MM.1S (cell line): ENCODE results near the gene CRTC2.
"Not testable (repeated sequence)": the region's sequence is repeated elsewhere in the genome, so short reads cannot be mapped to it uniquely, and the experiment has no call there.

Source experiments
- DNase-seq: peaks from one replicate; pipeline ENCODE4 v3.0.0-alpha.2; 2015
- H2AFZ ChIP-seq: fragments of 300-600 bp; sonication (generic); 2 replicates; pipeline ENCODE4 v1.6.0; 2016; ENCODE audit warnings: antibody characterized with exemption, low read length
- H3F3A ChIP-seq: fragments of 300-600 bp; sonication (generic); 2 replicates; pipeline ENCODE4 v1.6.1; 2016; ENCODE audit warnings: mild to moderate bottlenecking, antibody characterized with exemption, low read length, moderate library complexity, mixed read lengths; ENCODE audit not compliant: insufficient read depth
- H3K27ac ChIP-seq: fragments of 300-600 bp; sonication (generic); 2 replicates; pipeline ENCODE4 v1.5.1; 2016; ENCODE audit warnings: mild to moderate bottlenecking, low read length
- H3K27me3 ChIP-seq: fragments of 300-600 bp; sonication (generic); replicated peaks from 2 replicates; pipeline ENCODE4 v1.6.0; 2016; ENCODE audit warnings: low read length; ENCODE audit not compliant: insufficient read depth
- H3K36me3 ChIP-seq: fragments of 300-600 bp; sonication (generic); replicated peaks from 2 replicates; pipeline ENCODE4 v1.6.1; 2016; ENCODE audit warnings: mild to moderate bottlenecking, low read length, mixed read lengths; ENCODE audit not compliant: insufficient read depth
- H3K4me1 ChIP-seq: fragments of 300-600 bp; sonication (generic); 2 replicates; pipeline ENCODE4 v1.6.1; 2016; ENCODE audit warnings: low read length, mixed read lengths
- H3K4me2 ChIP-seq: fragments of 300-600 bp; sonication (generic); 2 replicates; pipeline ENCODE4 v1.6.0; 2016; ENCODE audit warnings: low read depth, low read length
- H3K4me3 ChIP-seq: fragments of 300-600 bp; sonication (generic); 2 replicates; pipeline ENCODE4 v1.5.1; 2016; ENCODE audit warnings: low read length, mixed read lengths
- H3K79me2 ChIP-seq: fragments of 300-600 bp; sonication (generic); 2 replicates; pipeline ENCODE4 v1.6.1; 2016; ENCODE audit warnings: mixed run types, low read length, mixed read lengths
- H3K9ac ChIP-seq: fragments of 300-600 bp; sonication (generic); 2 replicates; pipeline ENCODE4 v1.6.1; 2016; ENCODE audit warnings: low read length, mixed read lengths
- H3K9me2 ChIP-seq: fragments of 300-600 bp; sonication (generic); replicated peaks from 2 replicates; pipeline ENCODE4 v1.6.1; 2016; ENCODE audit warnings: mild to moderate bottlenecking, low read length, mixed read lengths; ENCODE audit not compliant: insufficient read depth
- H3K9me3 ChIP-seq: fragments of 300-600 bp; sonication (generic); replicated peaks from 2 replicates; pipeline ENCODE4 v1.6.1; 2016; ENCODE audit warnings: mild to moderate bottlenecking, low read length, mixed read lengths; ENCODE audit not compliant: insufficient read depth
- H4K20me1 ChIP-seq: fragments of 300-600 bp; sonication (generic); 2 replicates; pipeline ENCODE4 v1.6.1; 2016; ENCODE audit warnings: mild to moderate bottlenecking, low read length, moderate library complexity, mixed read lengths; ENCODE audit not compliant: insufficient read depth
- CTCF ChIP-seq: fragments of 300-600 bp; sonication (generic); IDR thresholded peaks from 2 replicates; pipeline ENCODE4 v1.5.1; 2016; ENCODE audit warnings: antibody characterized with exemption, low read length, mixed read lengths
- EZH2 ChIP-seq: fragments of 300-600 bp; sonication (generic); optimal IDR thresholded peaks from 2 replicates; pipeline ENCODE3; 2017; ENCODE audit warnings: low read depth, mild to moderate bottlenecking, antibody characterized with exemption, low read length, mixed read lengths
- EZH2phosphoT487 ChIP-seq: fragments of 300-600 bp; sonication (generic); IDR thresholded peaks from 2 replicates; pipeline ENCODE4 v1.6.1; 2018; ENCODE audit warnings: antibody characterized with exemption, low read length

Gene CRTC2

GRCh38 chr1:153906396-153906795 is 52.0 kb downstream of the CRTC2 start:
- H3K9me3 ChIP-seq = no peaks in the 10 kb centered on the region
- no peak overlapping the region for H3K4me2 ChIP-seq
- H3K36me3 ChIP-seq = no peaks in the 10 kb centered on the region
- H3K4me3 ChIP-seq = no peak overlapping the region
- DNase-seq = no peak
- H3K4me1 ChIP-seq = no peaks in the 10 kb centered on the region
- no peaks in the 10 kb centered on the region for H3K9me2 ChIP-seq
- H4K20me1 ChIP-seq = peaks cover 20% of the 10 kb centered on the region
- H3K79me2 ChIP-seq = peaks cover 98% of the 10 kb centered on the region
- H3K9ac ChIP-seq = no peak overlapping the region
- no peak overlapping the region for H2AFZ ChIP-seq
- H3K27ac ChIP-seq = no peak overlapping the region
- no peaks in the 10 kb centered on the region for H3K27me3 ChIP-seq
- TF ChIP-seq EZH2 = no peak
- no peaks in the 10 kb centered on the region; the same call in 1 of the 2 replicates for H3F3A ChIP-seq

DNA sequence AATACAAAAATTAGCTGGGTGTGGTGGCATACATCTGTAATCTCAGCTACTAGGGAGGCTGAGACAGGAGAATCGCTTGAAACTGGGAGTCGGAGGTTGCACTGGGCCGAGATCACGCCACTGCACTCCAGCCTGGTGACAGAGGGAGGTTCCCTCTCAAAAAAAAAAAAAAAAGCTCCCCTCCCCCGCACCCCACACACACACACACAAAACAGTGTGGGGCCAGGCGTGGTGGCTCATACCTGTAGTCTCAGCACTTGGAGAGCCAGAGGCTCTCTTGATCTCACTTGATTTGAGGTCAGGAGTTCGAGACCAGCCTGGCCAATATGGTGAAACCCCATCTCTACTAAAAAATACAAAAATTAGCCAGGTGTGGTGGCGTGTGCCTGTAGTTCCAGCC is 52.5 kb downstream of the CRTC2 start:
- H3K36me3 ChIP-seq = not testable (repeated sequence)

DNA sequence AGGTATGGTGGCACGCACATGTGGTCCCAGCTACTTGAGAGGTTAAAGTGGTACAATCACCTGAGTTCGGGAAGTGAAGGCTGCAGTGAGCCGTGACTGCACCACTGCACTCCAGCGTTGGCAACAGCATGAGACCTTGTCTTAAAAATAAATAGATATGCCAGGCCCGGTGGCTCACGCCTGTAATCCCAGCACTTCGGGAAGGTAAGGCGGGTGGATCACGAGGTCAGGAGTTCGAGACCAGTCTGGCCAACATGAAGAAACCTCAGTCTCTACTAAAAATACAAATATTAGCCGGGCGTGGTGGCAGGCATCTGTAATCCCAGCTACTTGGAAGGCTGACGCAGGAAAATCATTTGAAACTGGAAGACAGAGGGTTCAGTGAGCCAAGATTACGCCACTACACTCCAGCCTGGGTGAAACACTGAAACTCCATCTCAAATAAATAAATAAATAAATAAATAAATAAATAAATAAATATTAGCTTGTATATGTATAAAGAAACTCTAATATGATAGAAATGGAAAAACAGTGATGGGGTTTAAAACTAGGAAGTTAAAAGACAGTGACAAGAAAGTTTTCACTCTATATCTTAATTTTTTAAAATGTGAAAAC is 54.5 kb downstream of the CRTC2 start:
- no peak for TF ChIP-seq EZH2phosphoT487
- Histone ChIP-seq H3K4me2 (no peak overlapping the region), H3K27ac (no peak overlapping the region), H3K36me3 (no peaks in the 10 kb centered on the region), H3K9me2 (no peaks in the 10 kb centered on the region), H3K79me2 (peaks cover 99% of the 10 kb centered on the region), H3K9ac (no peak overlapping the region), H3F3A (no peaks in the 10 kb centered on the region; the same call in 1 of the 2 replicates), H3K9me3 (no peaks in the 10 kb centered on the region), H4K20me1 (peaks cover 16% of the 10 kb centered on the region), H3K4me1 (no peaks in the 10 kb centered on the region), H3K27me3 (no peaks in the 10 kb centered on the region), H3K4me3 (no peak overlapping the region), H2AFZ (no peak overlapping the region)
- DNase-seq = no peak

More for the DNA sequence above, 52.5 kb downstream of the CRTC2 start:
- not testable (repeated sequence) for DNase-seq, H3K27me3 ChIP-seq, H2AFZ ChIP-seq, H3K9me2 ChIP-seq, H3K4me3 ChIP-seq, H3K4me2 ChIP-seq, H3F3A ChIP-seq, H3K4me1 ChIP-seq, H3K27ac ChIP-seq, H3K9ac ChIP-seq, H3K9me3 ChIP-seq
- H3K79me2 ChIP-seq = peaks cover 98% of the 10 kb centered on the region
- H4K20me1 ChIP-seq = peaks cover 18% of the 10 kb centered on the region

GRCh38 chr1:153899509-153899908 is 58.9 kb downstream of the CRTC2 start:
- no peak overlapping the region for H3K4me3 ChIP-seq
- TF ChIP-seq EZH2phosphoT487 (no peak), CTCF (no peak), EZH2 (no peak)
- H3F3A ChIP-seq = no peaks in the 10 kb centered on the region
- DNase-seq = no peak
- no peaks in the 10 kb centered on the region for H3K9me3 ChIP-seq
- no peak overlapping the region for H2AFZ ChIP-seq
- H3K36me3 ChIP-seq = no peaks in the 10 kb centered on the region
- no peaks in the 10 kb centered on the region for H3K9me2 ChIP-seq
- no peaks in the 10 kb centered on the region for H3K27me3 ChIP-seq
- no peaks in the 10 kb centered on the region for H3K4me1 ChIP-seq
- H3K79me2 ChIP-seq = peaks cover 94% of the 10 kb centered on the region
- no peak overlapping the region for H3K4me2 ChIP-seq
- H4K20me1 ChIP-seq = peaks cover 16% of the 10 kb centered on the region; the same call in 1 of the 2 replicates
- no peak overlapping the region for H3K27ac ChIP-seq
- H3K9ac ChIP-seq = no peak overlapping the region
